CD14-positive monocyte (primary cell): Measurements from ENCODE around the gene MTA2. TPM values are rescaled to one million over a fixed set of nuclear protein-coding genes. Genes with fewer than 3 reads are reported as not detected.
"Not testable (repeated sequence)": the region's sequence is repeated elsewhere in the genome, so short reads cannot be mapped to it uniquely, and the experiment has no call there.

ENCODE experiments used
- DNase-seq, 3 donors: peaks; one replicate each; pipeline ENCODE4 v3.0.0-alpha.2; 2011 to 2022
- H2AFZ ChIP-seq: 2 replicates; pipeline ENCODE4 v1.6.0; 2012; ENCODE audit warnings: mild to moderate bottlenecking, low read depth, low read length, inconsistent platforms; ENCODE audit not compliant: insufficient read depth, poor library complexity, severe bottlenecking
- H3K27ac ChIP-seq, 2 donors: 1 replicate in 1 of 2; 2 replicates in 1 of 2; pipeline ENCODE4 v1.5.1; 2012 to 2013; ENCODE audit warnings: low read length in 2 of 2, control low read depth in 1 of 2, inconsistent platforms in 1 of 2, low read depth in 1 of 2, mild to moderate bottlenecking in 1 of 2
- H3K27me3 ChIP-seq, 2 donors: one replicate each; pipeline versions ENCODE4 v1.6.0 to v1.6.1; 2011 to 2013; ENCODE audit warnings: low read length in 2 of 2; ENCODE audit not compliant: control insufficient read depth in 2 of 2, insufficient read depth in 2 of 2
- H3K36me3 ChIP-seq, 2 donors: replicated peaks in 1 of 2; 1 replicate in 1 of 2; 2 replicates in 1 of 2; pipeline versions ENCODE4 v1.5.1 to v1.6.1; 2012 to 2013; ENCODE audit warnings: low read length in 2 of 2, control low read depth in 1 of 2, inconsistent platforms in 1 of 2, mild to moderate bottlenecking in 1 of 2; ENCODE audit not compliant: insufficient read depth in 2 of 2, control insufficient read depth in 1 of 2
- H3K4me1 ChIP-seq, 2 donors: 1 replicate in 1 of 2; 2 replicates in 1 of 2; pipeline versions ENCODE4 v1.5.1 to v1.6.1; 2012 to 2013; ENCODE audit warnings: low read length in 2 of 2, control low read depth in 1 of 2, inconsistent platforms in 1 of 2, mild to moderate bottlenecking in 1 of 2, moderate library complexity in 1 of 2; ENCODE audit not compliant: insufficient read depth in 2 of 2, control insufficient read depth in 1 of 2
- H3K4me2 ChIP-seq: replicated peaks from 2 replicates; pipeline ENCODE3; 2012; ENCODE audit warnings: low read length, moderate library complexity, mild to moderate bottlenecking; ENCODE audit not compliant: poor library complexity, severe bottlenecking; ENCODE audit errors: extremely low read depth
- H3K4me3 ChIP-seq, 3 experiments: fragments of 200-600 bp in 1 of 3; sonication (generic) in 1 of 3; replicated peaks in 1 of 3; 1 replicate in 2 of 3; 2 replicates in 1 of 3; pipeline ENCODE4 v1.5.1; 2011 to 2013; ENCODE audit warnings: low read length in 3 of 3, mild to moderate bottlenecking in 3 of 3, control low read depth in 2 of 3, low read depth in 2 of 3, inconsistent platforms in 1 of 3, moderate library complexity in 1 of 3
- H3K79me2 ChIP-seq: 2 replicates; pipeline ENCODE4 v1.6.0; 2012; ENCODE audit warnings: mild to moderate bottlenecking, control low read depth, inconsistent platforms, low read length, moderate library complexity; ENCODE audit not compliant: insufficient read depth
- H3K9ac ChIP-seq: 2 replicates; pipeline ENCODE4 v1.6.0; 2017; ENCODE audit warnings: low read length, mild to moderate bottlenecking; ENCODE audit not compliant: insufficient read depth, poor library complexity, severe bottlenecking
- H3K9me3 ChIP-seq, 2 donors: replicated peaks in 1 of 2; 1 replicate in 1 of 2; 2 replicates in 1 of 2; pipeline versions ENCODE4 v1.5.1 to v1.6.1; 2012 to 2013; ENCODE audit warnings: low read length in 2 of 2, control low read depth in 1 of 2; ENCODE audit not compliant: control insufficient read depth in 1 of 2, insufficient read depth in 1 of 2
- H4K20me1 ChIP-seq: 2 replicates; pipeline ENCODE4 v1.6.0; 2012; ENCODE audit warnings: mild to moderate bottlenecking, low read length, control low read depth, moderate library complexity; ENCODE audit not compliant: insufficient read depth
- H3K27ac Mint-ChIP-seq, 7 donors: one replicate each; pipeline ENCODE4 v1.8.0; 2020; ENCODE audit warnings: mild to moderate bottlenecking in 7 of 7, mixed read lengths in 7 of 7, moderate library complexity in 6 of 7, inconsistent platforms in 2 of 7
- H3K27me3 Mint-ChIP-seq, 3 donors: one replicate each; pipeline ENCODE4 v1.8.0; 2021 to 2022; ENCODE audit warnings: low read depth in 3 of 3, mild to moderate bottlenecking in 3 of 3, mixed read lengths in 3 of 3, moderate library complexity in 3 of 3, inconsistent platforms in 1 of 3
- H3K36me3 Mint-ChIP-seq, 2 donors: one replicate each; pipeline ENCODE4 v1.8.0; 2020; ENCODE audit warnings: mixed read lengths in 2 of 2, inconsistent platforms in 1 of 2, mild to moderate bottlenecking in 1 of 2
- H3K4me1 Mint-ChIP-seq: one replicate; pipeline ENCODE4 v1.8.0; 2020; ENCODE audit warnings: mild to moderate bottlenecking, mixed read lengths
- H3K4me3 Mint-ChIP-seq, 2 donors: one replicate each; pipeline ENCODE4 v1.8.0; 2020; ENCODE audit warnings: mild to moderate bottlenecking in 2 of 2, mixed read lengths in 2 of 2, moderate library complexity in 1 of 2
- H3K9me3 Mint-ChIP-seq, 7 donors: one replicate each; pipeline ENCODE4 v1.8.0; 2020 to 2022; ENCODE audit warnings: mixed read lengths in 7 of 7, mild to moderate bottlenecking in 6 of 7, moderate library complexity in 6 of 7, inconsistent platforms in 2 of 7
- WGBS: methylation state at CpG from one replicate; pipeline ENCODE4 v1.1.5; 2013; ENCODE audit warnings: missing lambda C conversion rate; ENCODE audit not compliant: insufficient coverage; 5-methylcytosine and 5-hydroxymethylcytosine counted together
- intact Hi-C, 2 donors: fragments of 100-400 bp; cut with micrococcal nuclease; formaldehyde crosslinking; loops; one replicate each; pipeline versions ENCODE4 v1.15.0 to v1.15.1; 2023
- polyA plus RNA-seq, 3 donors: library from polyadenylated mRNA; depleted of rRNA in 1 of 3; unstranded in 2 of 3; stranded (reverse) in 1 of 3; fragments of 300-500 nt in 2 of 3; fragments of >200 nt in 1 of 3; fragmentation: Illumina TruSeq in 2 of 3; gene quantifications; 1 replicate in 2 of 3; 2 replicates in 1 of 3; pipeline ENCODE4 v1.2.3, GENCODE V29; 2012 to 2021
- TF ChIP-seq, protein P1 (sequence below): fragments of 200-600 bp; IDR thresholded peaks from one replicate; pipeline ENCODE4 v1.8.0; 2022; ENCODE audit warnings: antibody characterized with exemption, mild to moderate bottlenecking

MTA2 gene
- polyA plus RNA-seq, 3 donors, result 14.0 to 38.6 (median 17.6) TPM

- TF ChIP-seq, protein P1, sequence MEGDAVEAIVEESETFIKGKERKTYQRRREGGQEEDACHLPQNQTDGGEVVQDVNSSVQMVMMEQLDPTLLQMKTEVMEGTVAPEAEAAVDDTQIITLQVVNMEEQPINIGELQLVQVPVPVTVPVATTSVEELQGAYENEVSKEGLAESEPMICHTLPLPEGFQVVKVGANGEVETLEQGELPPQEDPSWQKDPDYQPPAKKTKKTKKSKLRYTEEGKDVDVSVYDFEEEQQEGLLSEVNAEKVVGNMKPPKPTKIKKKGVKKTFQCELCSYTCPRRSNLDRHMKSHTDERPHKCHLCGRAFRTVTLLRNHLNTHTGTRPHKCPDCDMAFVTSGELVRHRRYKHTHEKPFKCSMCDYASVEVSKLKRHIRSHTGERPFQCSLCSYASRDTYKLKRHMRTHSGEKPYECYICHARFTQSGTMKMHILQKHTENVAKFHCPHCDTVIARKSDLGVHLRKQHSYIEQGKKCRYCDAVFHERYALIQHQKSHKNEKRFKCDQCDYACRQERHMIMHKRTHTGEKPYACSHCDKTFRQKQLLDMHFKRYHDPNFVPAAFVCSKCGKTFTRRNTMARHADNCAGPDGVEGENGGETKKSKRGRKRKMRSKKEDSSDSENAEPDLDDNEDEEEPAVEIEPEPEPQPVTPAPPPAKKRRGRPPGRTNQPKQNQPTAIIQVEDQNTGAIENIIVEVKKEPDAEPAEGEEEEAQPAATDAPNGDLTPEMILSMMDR, result no peak
- WGBS, result 83% methylated on average over 1 of the region's 5 CpGs
- intact Hi-C loops, result loop anchor here in 1 of 2 donors (5.0 kb wide), 1 partner anchor 33 kb away; no protein-coding TSS in a partner anchor
- Histone ChIP-seq H3K4me3 (no peak overlapping the region), H3K4me1 (peaks cover 8 to 24% of the 10 kb centered on the region in 2 donors), H3K36me3 (peaks cover 71 to 76% of the 10 kb centered on the region in 2 donors), H3K79me2 (peaks cover 82% of the 10 kb centered on the region), H2AFZ (no peak overlapping the region), H3K9me3 (no peaks in the 10 kb centered on the region), H3K27ac (no peak overlapping the region), H3K9ac (no peak overlapping the region), H3K27me3 (no peaks in the 10 kb centered on the region), H3K4me2 (no peak overlapping the region), H4K20me1 (peaks cover 60% of the 10 kb centered on the region)
- Mint-ChIP-seq H3K27me3 (no peaks in the 10 kb centered on the region), H3K4me3 (no peak overlapping the region), H3K9me3 (no peaks in the 10 kb centered on the region), H3K27ac (peak overlapping the region in 2 of 7 donors; percentile 42 to 57), H3K4me1 (peaks cover 20% of the 10 kb centered on the region), H3K36me3 (peaks cover 62 to 93% of the 10 kb centered on the region in 2 donors)
- DNase-seq, result no peak
Observed at GRCh38 chr11:62565100-62565802, 36.4 kb downstream of the MTA2 start.

- Histone ChIP-seq H3K79me2 (peaks cover 86% of the 10 kb centered on the region), H3K36me3 (peaks cover 63 to 67% of the 10 kb centered on the region in 2 donors), H3K4me1 (peaks cover 24 to 34% of the 10 kb centered on the region in 2 donors), H4K20me1 (peaks cover 46% of the 10 kb centered on the region)
- Mint-ChIP-seq H3K4me1 (peaks cover 25% of the 10 kb centered on the region), H3K36me3 (peaks cover 55 to 83% of the 10 kb centered on the region in 2 donors), H3K27ac (peak overlapping the region in 5 of 7 donors; percentile 49 to 59 (median 55))
- H3K27ac ChIP-seq, H2AFZ ChIP-seq, H3K9ac ChIP-seq, H3K27me3 ChIP-seq, H3K9me3 ChIP-seq, H3K4me3 Mint-ChIP-seq, DNase-seq, H3K4me2 ChIP-seq, H3K4me3 ChIP-seq, H3K9me3 Mint-ChIP-seq, H3K27me3 Mint-ChIP-seq: not testable (repeated sequence)
- intact Hi-C loops, result loop anchor here in 1 of 2 donors (5.0 kb wide), 1 partner anchor 139 kb away; no protein-coding TSS in a partner anchor
- WGBS, result 100% methylated on average over 1 of the region's 3 CpGs
Observed at GRCh38 chr11:62561677-62562230, 39.9 kb downstream of the MTA2 start.
